ENCODE results near the gene DAPP1. TPM values are rescaled to one million over a fixed set of nuclear protein-coding genes. Genes with fewer than 3 reads are reported as not detected.

Gene DAPP1
- total and polyA plus RNA-seq, 2 of the 8 experiments (the other 6 are each of a cell fraction or from before 2014, with no cell fraction given) = not detected

DNA sequence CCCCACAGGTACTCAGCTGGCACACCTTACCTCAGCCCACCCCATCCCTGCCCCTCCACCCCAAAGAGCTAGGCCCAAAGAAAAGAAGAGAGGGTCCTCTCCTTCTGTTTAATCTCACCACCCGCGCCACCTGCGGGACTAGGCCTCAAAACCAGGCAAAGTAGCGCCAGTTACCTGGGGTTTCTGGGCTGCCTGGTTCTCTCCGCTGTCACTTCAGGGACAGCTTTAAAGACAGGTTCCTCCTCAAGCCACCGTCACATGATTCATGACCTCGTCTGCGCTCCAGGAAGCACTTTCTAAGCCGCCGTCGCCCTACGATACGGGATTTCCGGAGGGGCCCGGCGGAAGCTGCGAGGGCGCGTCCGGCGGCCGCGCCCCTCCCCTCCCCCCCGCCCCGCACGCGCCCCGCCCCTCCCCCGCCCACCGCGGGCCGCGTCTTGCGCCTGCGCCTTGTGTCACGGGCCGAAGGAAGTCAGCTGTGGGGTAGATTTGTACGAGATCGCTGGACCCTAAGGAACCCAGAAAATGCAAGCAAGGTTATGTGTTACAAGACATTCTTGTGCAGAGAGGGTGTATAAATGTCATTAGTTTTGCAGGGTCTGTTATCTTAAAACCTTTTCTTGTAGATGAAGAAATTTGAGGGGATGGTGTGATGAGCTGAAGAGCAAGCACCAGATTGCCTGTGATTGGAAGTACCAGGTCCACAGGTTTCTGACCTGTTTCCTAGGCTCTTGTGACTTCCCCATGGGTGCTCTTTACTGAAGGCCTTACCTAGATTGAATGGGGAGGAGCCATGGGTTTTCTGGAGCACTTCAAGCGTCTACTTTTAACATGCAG lies 77.8 kb downstream of the DAPP1 start, which contains the start of gene LAMTOR3:
LAMTOR3 (minus strand) TSS at position 267 of the 837 bp plus-strand sequence. CDS start 464 bp downstream, outside the sequence.
- H4K5ac ChIP-seq (ENCODE audit: insufficient read length, low read depth, low read length) = peak within 1 kb of the TSS; percentile 77
- peak within 1 kb of the TSS; percentile 63 for H3K27ac ChIP-seq (ENCODE audit: low read depth, low read length)
- no peak within 1 kb of the TSS for H3K4ac ChIP-seq (replicated peaks; ENCODE audit: insufficient read length, low read depth, low read length)
- H2BK5ac ChIP-seq (ENCODE audit: low read depth, low read length) = no peak within 1 kb of the TSS
- no peak within 1 kb of the TSS for H2BK12ac ChIP-seq (ENCODE audit: low read depth, low read length)
- peak within 1 kb of the TSS; percentile 100 for H2AFZ ChIP-seq (ENCODE audit: low read length)
- H3K14ac ChIP-seq (ENCODE audit: insufficient read length) = no peak within 1 kb of the TSS
- no peak within 1 kb of the TSS for H2BK120ac ChIP-seq (replicated peaks; ENCODE audit: low read depth, low read length)
- peak within 1 kb of the TSS; percentile 80 to 86 for H3K4me2 ChIP-seq (ENCODE audit: insufficient read depth in 1 of 2, low read depth in 2 of 2, low read length in 2 of 2)
- H3K36me3 ChIP-seq (ENCODE audit: control insufficient read depth in 2 of 4, insufficient read depth in 4 of 4, low read length in 3 of 4) = no peaks in the 10 kb centered on the region; a peak in 1 of 8 replicates
- peak within 1 kb of the TSS; percentile 69 for H4K8ac ChIP-seq (ENCODE audit: extremely low read depth, insufficient read depth, low read length)
- peak; percentile 61 to 70 for DNase-seq (ENCODE audit: low read depth in 1 of 2, low spot score in 2 of 2)
- no peaks in the 10 kb centered on the region for H3K79me1 ChIP-seq (ENCODE audit: low read depth, low read length)
- no peaks in the 10 kb centered on the region for H3K27me3 ChIP-seq (replicated peaks in 1 of 4; ENCODE audit: control insufficient read depth in 3 of 4, extremely low read depth in 1 of 4, insufficient read depth in 3 of 4, low read length in 3 of 4)
- CTCF ChIA-PET (ENCODE audit: partially characterized antibody) = no interaction called here
- POLR2A ChIA-PET (ENCODE audit: partially characterized antibody) = interaction anchor here (1.4 to 6.6 kb wide), 3 partner anchors 46 to 56 kb away, joined by 3 to 83 read pairs (median 8); partner anchors contain the start of genes DNAJB14 and H2AZ1
- peaks cover 4 to 26% of the 10 kb centered on the region in 2 experiments; a peak in 3 of 4 replicates for H3K79me2 ChIP-seq (ENCODE audit: control insufficient read depth in 1 of 2, insufficient read depth in 2 of 2, low read length in 2 of 2)
- peak within 1 kb of the TSS; percentile 51; the same call in 1 of the 2 replicates for H3K18ac ChIP-seq (ENCODE audit: extremely low read depth, low read length)
- H3K56ac ChIP-seq (replicated peaks; ENCODE audit: insufficient read length, low read depth, low read length) = no peak within 1 kb of the TSS
- H3K4me1 ChIP-seq (replicated peaks in 1 of 4; ENCODE audit: control insufficient read depth in 3 of 4, insufficient read depth in 4 of 4, low read length in 3 of 4) = peaks cover 0 to 3% (median 0%) of the 10 kb centered on the region in 4 experiments; a peak in 1 of 7 replicates
- H2BK15ac ChIP-seq (ENCODE audit: low read length) = no peak within 1 kb of the TSS
- no peak within 1 kb of the TSS for H4K91ac ChIP-seq (replicated peaks; ENCODE audit: insufficient read length, low read length)
- WGBS, 2 experiments (ENCODE audit: extremely low coverage in 1 of 2, insufficient coverage in 1 of 2, insufficient read length in 1 of 2, insufficient replicate concordance in 2 of 2, low coverage in 1 of 2, low lambda C conversion rate in 2 of 2, missing lambda C conversion rate in 1 of 2) = 8% methylated on average over 15 of the region's 40 CpGs; no CpG with 5 or more reads in 1 of the 2 experiments
- H3K23me2 ChIP-seq (ENCODE audit: low read depth, low read length) = peaks cover 4% of the 10 kb centered on the region; the same call in 1 of the 2 replicates
- no peaks in the 10 kb centered on the region for H3K9me3 ChIP-seq (ENCODE audit: insufficient read depth in 2 of 2, low read depth in 1 of 2, low read length in 1 of 2)
- H3K9ac ChIP-seq (replicated peaks in 1 of 4; ENCODE audit: extremely low read depth in 1 of 4, low read depth in 3 of 4, low read length in 3 of 4) = peak within 1 kb of the TSS; percentile 31 to 76 (median 66)
- no peak within 1 kb of the TSS for H2AK5ac ChIP-seq (ENCODE audit: low read depth, low read length)
- peak within 1 kb of the TSS; percentile 84 to 99 (median 90) for H3K4me3 ChIP-seq (ENCODE audit: extremely low read depth in 1 of 4, insufficient read depth in 2 of 4, low read depth in 3 of 4, low read length in 4 of 4)
- FAIRE-seq = no peak
- no peak within 1 kb of the TSS for H2BK20ac ChIP-seq (ENCODE audit: low read length)
- no peaks in the 10 kb centered on the region for H4K20me1 ChIP-seq (replicated peaks in 1 of 2; ENCODE audit: control insufficient read depth in 1 of 2, insufficient read depth in 2 of 2, low read length in 2 of 2)
- H3K23ac ChIP-seq (ENCODE audit: insufficient read length) = no peak within 1 kb of the TSS
- TF ChIP-seq GABPA (IDR thresholded peaks at IDR 0.05; ENCODE audit: borderline replicate concordance, insufficient read depth, low read length) = peak; percentile 82; the same call in 1 of the 2 replicates
- peak; percentile 71 for TF ChIP-seq CHD2 (IDR thresholded peaks at IDR 0.05; ENCODE audit: low read length)
- TF ChIP-seq SP1 (IDR thresholded peaks at IDR 0.05; ENCODE audit: low read depth, low read length) = no peak
- TF ChIP-seq, protein P1, sequence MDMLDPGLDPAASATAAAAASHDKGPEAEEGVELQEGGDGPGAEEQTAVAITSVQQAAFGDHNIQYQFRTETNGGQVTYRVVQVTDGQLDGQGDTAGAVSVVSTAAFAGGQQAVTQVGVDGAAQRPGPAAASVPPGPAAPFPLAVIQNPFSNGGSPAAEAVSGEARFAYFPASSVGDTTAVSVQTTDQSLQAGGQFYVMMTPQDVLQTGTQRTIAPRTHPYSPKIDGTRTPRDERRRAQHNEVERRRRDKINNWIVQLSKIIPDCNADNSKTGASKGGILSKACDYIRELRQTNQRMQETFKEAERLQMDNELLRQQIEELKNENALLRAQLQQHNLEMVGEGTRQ (IDR thresholded peaks at IDR 0.05; ENCODE audit: low read length) = peak; percentile 84
- no peak for TF ChIP-seq EGR1 (IDR thresholded peaks at IDR 0.05; ENCODE audit: borderline replicate concordance, low read depth, low read length)
- TF ChIP-seq TBP (IDR thresholded peaks at IDR 0.05; ENCODE audit: low read depth, low read length) = peak; percentile 36; the same call in 1 of the 2 replicates
- TF ChIP-seq PHF8 (conservative IDR thresholded peaks at IDR 0.05; ENCODE audit: low read depth, low read length) = 0 out of 2 replicates have a peak, but pooled peaks have one; percentile 52
- TF ChIP-seq, protein P2, sequence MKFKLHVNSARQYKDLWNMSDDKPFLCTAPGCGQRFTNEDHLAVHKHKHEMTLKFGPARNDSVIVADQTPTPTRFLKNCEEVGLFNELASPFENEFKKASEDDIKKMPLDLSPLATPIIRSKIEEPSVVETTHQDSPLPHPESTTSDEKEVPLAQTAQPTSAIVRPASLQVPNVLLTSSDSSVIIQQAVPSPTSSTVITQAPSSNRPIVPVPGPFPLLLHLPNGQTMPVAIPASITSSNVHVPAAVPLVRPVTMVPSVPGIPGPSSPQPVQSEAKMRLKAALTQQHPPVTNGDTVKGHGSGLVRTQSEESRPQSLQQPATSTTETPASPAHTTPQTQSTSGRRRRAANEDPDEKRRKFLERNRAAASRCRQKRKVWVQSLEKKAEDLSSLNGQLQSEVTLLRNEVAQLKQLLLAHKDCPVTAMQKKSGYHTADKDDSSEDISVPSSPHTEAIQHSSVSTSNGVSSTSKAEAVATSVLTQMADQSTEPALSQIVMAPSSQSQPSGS (IDR thresholded peaks at IDR 0.05; ENCODE audit: low read length) = 0 out of 2 replicates have a peak, but pooled peaks have one; percentile 17

Data from H1 (cell line).